Smooth muscle cell (in vitro differentiated cells): ENCODE measurements around the gene TMPRSS12. TPM values are rescaled to one million over a fixed set of nuclear protein-coding genes. Genes with fewer than 3 reads are reported as not detected.
A peak's percentile ranks its signal among the peaks of the same experiment; 100 is the strongest.

Source experiments
- DNase-seq: peaks from one replicate; lab custom pipeline; 2025; ENCODE audit not compliant: unreplicated experiment; lab: John Stamatoyannopoulos, UW
- H2AFZ ChIP-seq: fragments of 200-600 bp; sonication (generic); 2 replicates; pipeline ENCODE4 v1.6.0; 2016; ENCODE audit warnings: antibody characterized with exemption, low read depth, mild to moderate bottlenecking
- H3F3A ChIP-seq: fragments of 200-600 bp; sonication (generic); 2 replicates; pipeline ENCODE4 v1.6.0; 2017; ENCODE audit warnings: antibody characterized with exemption, low read depth
- H3K27ac ChIP-seq: fragments of 200-600 bp; sonication (generic); 2 replicates; pipeline ENCODE4 v1.5.1; 2016; ENCODE audit warnings: low read depth, mild to moderate bottlenecking
- H3K27me3 ChIP-seq: fragments of 200-600 bp; sonication (generic); 2 replicates; pipeline ENCODE4 v1.6.1; 2016; ENCODE audit warnings: low read depth, mild to moderate bottlenecking
- H3K36me3 ChIP-seq: fragments of 200-600 bp; sonication (generic); 2 replicates; pipeline ENCODE4 v1.5.1; 2016; ENCODE audit warnings: low read depth
- H3K4me1 ChIP-seq: fragments of 200-600 bp; sonication (generic); 2 replicates; pipeline ENCODE4 v1.5.1; 2016; ENCODE audit warnings: low read depth
- H3K4me2 ChIP-seq: fragments of 200-600 bp; sonication (generic); 2 replicates; pipeline ENCODE4 v1.6.0; 2016; ENCODE audit warnings: mild to moderate bottlenecking
- H3K4me3 ChIP-seq: fragments of 200-600 bp; sonication (generic); 2 replicates; pipeline ENCODE4 v1.5.1; 2016; ENCODE audit warnings: mild to moderate bottlenecking
- H3K79me2 ChIP-seq: fragments of 200-600 bp; sonication (generic); 2 replicates; pipeline ENCODE4 v1.6.0; 2016; ENCODE audit warnings: low read depth, mild to moderate bottlenecking
- H3K9ac ChIP-seq: fragments of 200-600 bp; sonication (generic); 2 replicates; pipeline ENCODE4 v1.6.0; 2016; ENCODE audit warnings: low read depth
- H3K9me3 ChIP-seq: fragments of 200-600 bp; sonication (generic); replicated peaks from 2 replicates; pipeline ENCODE4 v1.5.1; 2016; ENCODE audit warnings: low read depth
- H4K20me1 ChIP-seq: fragments of 200-600 bp; sonication (generic); 2 replicates; pipeline ENCODE4 v1.6.0; 2016; ENCODE audit warnings: low read depth
- CTCF ChIP-seq: fragments of 200-600 bp; sonication (generic); IDR thresholded peaks from 2 replicates; pipeline ENCODE4 v1.5.1; 2017; ENCODE audit warnings: borderline replicate concordance, mild to moderate bottlenecking, antibody characterized with exemption; ENCODE audit not compliant: insufficient read depth, poor library complexity, severe bottlenecking
- WGBS: methylation state at CpG from one replicate; pipeline ENCODE4 v1.1.7; 2016; ENCODE audit warnings: low lambda C conversion rate; 5-methylcytosine and 5-hydroxymethylcytosine counted together
- polyA plus RNA-seq: library from polyadenylated mRNA; unstranded; fragments of >200 nt; fragmentation: Nextera tagmentation; extraction: Ambion mirVana; gene quantifications from 2 replicates; pipeline ENCODE4 v1.2.1, GENCODE V29; 2016
- total RNA-seq: library from RNA; depleted of rRNA; stranded (reverse); fragments of >200 nt; gene quantifications from 2 replicates; pipeline ENCODE4 v1.2.3, GENCODE V29; 2014

TMPRSS12 gene
- total and polyA plus RNA-seq, 2 experiments from 2014 or later = not detected

GRCh38 chr12:50923361-50924130, 80.8 kb downstream of the TMPRSS12 start:
- TF ChIP-seq CTCF = no peak
- Histone ChIP-seq H3K4me2 (peak overlapping the region; percentile 90), H3K27ac (peak overlapping the region; percentile 85), H3F3A (peaks cover 12% of the 10 kb centered on the region), H2AFZ (peak overlapping the region; percentile 93), H4K20me1 (no peaks in the 10 kb centered on the region), H3K36me3 (no peaks in the 10 kb centered on the region), H3K4me1 (peaks cover 49% of the 10 kb centered on the region), H3K79me2 (peaks cover 34% of the 10 kb centered on the region), H3K27me3 (no peaks in the 10 kb centered on the region), H3K9me3 (no peaks in the 10 kb centered on the region), H3K9ac (peak overlapping the region; percentile 36), H3K4me3 (peak overlapping the region; percentile 61)
- 45% methylated on average over 8 of the region's 8 CpGs for WGBS
- DNase-seq = no peak

GRCh38 chr12:50924131-50924438, 81.4 kb downstream of the TMPRSS12 start:
- Histone ChIP-seq H3K79me2 (peaks cover 34% of the 10 kb centered on the region), H3K4me2 (peak overlapping the region; percentile 90), H3K27me3 (no peaks in the 10 kb centered on the region), H3K36me3 (no peaks in the 10 kb centered on the region), H3K4me1 (peaks cover 49% of the 10 kb centered on the region), H3F3A (peaks cover 12% of the 10 kb centered on the region), H3K4me3 (peak overlapping the region; percentile 61), H4K20me1 (no peaks in the 10 kb centered on the region), H3K9ac (peak overlapping the region; percentile 36), H3K9me3 (no peaks in the 10 kb centered on the region), H2AFZ (peak overlapping the region; percentile 93), H3K27ac (peak overlapping the region; percentile 85)
- DNase-seq = no peak
- 8% methylated on average over 4 of the region's 4 CpGs for WGBS
- TF ChIP-seq CTCF = no peak

- Histone ChIP-seq H3K9ac (peak overlapping the region; percentile 36), H3K36me3 (no peaks in the 10 kb centered on the region), H3K4me1 (peaks cover 43% of the 10 kb centered on the region), H3K4me3 (peak overlapping the region; percentile 61), H3F3A (peaks cover 12% of the 10 kb centered on the region), H3K79me2 (peaks cover 39% of the 10 kb centered on the region), H3K9me3 (no peaks in the 10 kb centered on the region), H3K27ac (peak overlapping the region; percentile 85), H3K27me3 (no peaks in the 10 kb centered on the region), H4K20me1 (no peaks in the 10 kb centered on the region), H2AFZ (peak overlapping the region; percentile 93), H3K4me2 (peak overlapping the region; percentile 90)
- 13% methylated on average over 13 of the region's 13 CpGs for WGBS
- peak; percentile 17 for DNase-seq
- TF ChIP-seq CTCF = no peak
These were observed 82.0 kb downstream of the TMPRSS12 start for GRCh38 chr12:50924439-50925341.
